Common myeloid progenitor, CD34-positive (primary cell): ENCODE results near the gene RCBTB1.
"Not testable (repeated sequence)": the region's sequence is repeated elsewhere in the genome, so short reads cannot be mapped to it uniquely, and the experiment has no call there.

Source experiments
- CTCF ChIA-PET: fragments of 350-600 bp; sonication (Branson Sonifier 250); formaldehyde crosslinking; loops from one replicate; lab custom pipeline; 2021; ENCODE audit warnings: antibody characterized with exemption; lab: Charles Lee
- POLR2A ChIA-PET: fragments of 350-600 bp; sonication (Branson Sonifier 250); formaldehyde crosslinking; loops from one replicate; lab custom pipeline; 2021; ENCODE audit warnings: antibody characterized with exemption; lab: Charles Lee
- DNase-seq, 3 donors: peaks; one replicate each; pipeline versions ENCODE4 v3.0.0 to v3.0.0-alpha.2; 2013
- H3K27ac ChIP-seq, 2 experiments: 1 replicate in 1 of 2; 2 replicates in 1 of 2; pipeline ENCODE4 v1.7.0; 2013; ENCODE audit warnings: inconsistent platforms in 2 of 2, low read length in 2 of 2, mild to moderate bottlenecking in 2 of 2, low read depth in 1 of 2, moderate library complexity in 1 of 2; ENCODE audit not compliant: severe bottlenecking in 2 of 2, insufficient read depth in 1 of 2, poor library complexity in 1 of 2
- H3K27me3 ChIP-seq, 5 experiments: replicated peaks in 2 of 5; 1 replicate in 3 of 5; 2 replicates in 2 of 5; pipeline versions ENCODE4 v1.6.1 to v1.7.0; 2013; ENCODE audit warnings: low read length in 4 of 5, mild to moderate bottlenecking in 2 of 5, moderate library complexity in 2 of 5, inconsistent platforms in 1 of 5; ENCODE audit not compliant: insufficient read depth in 5 of 5, control insufficient read depth in 4 of 5
- H3K36me3 ChIP-seq, 4 experiments: 1 replicate in 2 of 4; 2 replicates in 2 of 4; pipeline versions ENCODE4 v1.6.1 to v1.7.0; 2013; ENCODE audit warnings: low read length in 3 of 4, control low read depth in 1 of 4, mild to moderate bottlenecking in 1 of 4; ENCODE audit not compliant: control insufficient read depth in 4 of 4, insufficient read depth in 4 of 4
- H3K4me1 ChIP-seq, 4 experiments: 1 replicate in 3 of 4; 2 replicates in 1 of 4; pipeline versions ENCODE4 v1.6.1 to v1.7.1; 2013; ENCODE audit warnings: low read length in 3 of 4, mild to moderate bottlenecking in 3 of 4, control low read depth in 1 of 4, inconsistent platforms in 1 of 4, moderate library complexity in 1 of 4; ENCODE audit not compliant: control insufficient read depth in 4 of 4, insufficient read depth in 4 of 4; ENCODE audit errors: control extremely low read depth in 1 of 4
- H3K4me3 ChIP-seq, 7 experiments: 1 replicate in 4 of 7; 2 replicates in 3 of 7; pipeline versions ENCODE4 v1.5.1 to v1.7.0; 2013; ENCODE audit warnings: mild to moderate bottlenecking in 7 of 7, low read length in 6 of 7, moderate library complexity in 6 of 7, inconsistent platforms in 2 of 7, low read depth in 2 of 7, control low read depth in 1 of 7; ENCODE audit not compliant: insufficient read depth in 4 of 7, control insufficient read depth in 1 of 7; ENCODE audit errors: extremely low read depth in 1 of 7
- H3K9me3 ChIP-seq, 5 experiments: 1 replicate in 4 of 5; 2 replicates in 1 of 5; pipeline versions ENCODE4 v1.6.1 to v1.7.1; 2013; ENCODE audit warnings: low read length in 4 of 5, mild to moderate bottlenecking in 2 of 5, inconsistent platforms in 1 of 5, low read depth in 1 of 5, moderate library complexity in 1 of 5; ENCODE audit not compliant: control insufficient read depth in 4 of 5, insufficient read depth in 2 of 5; ENCODE audit errors: control extremely low read depth in 1 of 5
- WGBS: methylation state at CpG from one replicate; pipeline ENCODE4 v1.1.5; 2013; ENCODE audit not compliant: insufficient coverage; 5-methylcytosine and 5-hydroxymethylcytosine counted together

The RCBTB1 gene

GRCh38 chr13:49604570-49604969 is 19.2 kb upstream of the RCBTB1 start:
- 98% methylated on average over 5 of the region's 5 CpGs for WGBS
- no peaks in the 10 kb centered on the region for H3K36me3 ChIP-seq
- H3K4me3 ChIP-seq: no peak overlapping the region
- ChIA-PET CTCF (interaction anchor here (0.7 to 2.0 kb wide), 4 partner anchors 10 to 109 kb away, joined by 3 to 8 read pairs (median 4); partner anchors contain the start of gene PHF11), POLR2A (no interaction called here)
- peaks cover 5 to 42% (median 21%) of the 10 kb centered on the region in 4 experiments for H3K4me1 ChIP-seq
- no peaks in the 10 kb centered on the region for H3K9me3 ChIP-seq
- no peak for DNase-seq
- H3K27me3 ChIP-seq: no peaks in the 10 kb centered on the region
- no peak overlapping the region for H3K27ac ChIP-seq

- H3K36me3 ChIP-seq, H3K4me3 ChIP-seq, H3K9me3 ChIP-seq, H3K27ac ChIP-seq, POLR2A ChIA-PET, H3K27me3 ChIP-seq, DNase-seq: not testable (repeated sequence)
- CTCF ChIA-PET: interaction anchor here (0.6 to 2.0 kb wide), 6 partner anchors 9 to 109 kb away, joined by 3 to 11 read pairs (median 3); no protein-coding TSS in a partner anchor
- peaks cover 3 to 23% (median 9%) of the 10 kb centered on the region in 4 experiments for H3K4me1 ChIP-seq
- WGBS: 100% methylated on average over 7 of the region's 7 CpGs
Observed at GRCh38 chr13:49602615-49603014, 17.3 kb upstream of the RCBTB1 start.

DNA sequence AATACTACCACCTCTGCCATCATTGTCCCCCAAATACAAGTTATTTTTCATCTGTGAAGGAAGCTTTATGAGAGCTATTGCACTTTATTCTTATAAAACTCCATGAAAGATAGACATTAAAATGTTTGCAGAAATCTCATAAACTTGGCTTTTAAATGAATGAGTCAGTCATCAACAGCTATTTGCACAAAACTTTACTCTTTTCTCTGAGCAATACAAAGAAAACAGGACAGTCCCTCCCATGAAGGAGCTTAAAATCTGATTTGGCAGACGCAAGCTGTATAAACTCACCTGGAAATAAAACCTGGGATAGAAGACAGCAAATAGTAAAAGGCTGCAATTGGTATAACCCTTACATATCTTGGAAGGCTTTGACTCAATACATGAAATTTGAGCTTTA is 16.6 kb upstream of the RCBTB1 start:
- H3K36me3 ChIP-seq: no peaks in the 10 kb centered on the region
- POLR2A ChIA-PET: no interaction called here
- H3K27me3 ChIP-seq: no peaks in the 10 kb centered on the region
- H3K9me3 ChIP-seq: no peaks in the 10 kb centered on the region
- DNase-seq: no peak
- peaks cover 0 to 18% (median 6%) of the 10 kb centered on the region in 4 experiments for H3K4me1 ChIP-seq
- H3K27ac ChIP-seq: no peak overlapping the region
- WGBS: 100% methylated on average over 1 of the region's 1 CpG
- CTCF ChIA-PET: interaction anchor here (0.7 to 2.0 kb wide), 7 partner anchors 9 to 108 kb away, joined by 3 to 11 read pairs (median 3); no protein-coding TSS in a partner anchor
- H3K4me3 ChIP-seq: no peak overlapping the region

GRCh38 chr13:49597043-49597641 is 11.8 kb upstream of the RCBTB1 start:
- peaks cover 0 to 5% (median 0%) of the 10 kb centered on the region in 4 experiments for H3K4me1 ChIP-seq
- ChIA-PET CTCF (interaction anchor here (1.2 to 1.7 kb wide), 5 partner anchors 10 to 48 kb away, joined by 3 to 5 read pairs (median 4); no protein-coding TSS in a partner anchor), POLR2A (interaction anchor here (0.5 to 0.8 kb wide), 2 partner anchors 67 to 69 kb away, joined by 3 read pairs; no protein-coding TSS in a partner anchor)
- H3K36me3 ChIP-seq: no peaks in the 10 kb centered on the region
- H3K9me3 ChIP-seq: no peaks in the 10 kb centered on the region
- H3K27ac ChIP-seq: no peak overlapping the region
- WGBS: 75% methylated on average over 10 of the region's 11 CpGs
- peak; percentile 37 to 81 (median 57) for DNase-seq
- no peak overlapping the region for H3K4me3 ChIP-seq
- no peaks in the 10 kb centered on the region for H3K27me3 ChIP-seq

GRCh38 chr13:49596221-49596620 is 10.9 kb upstream of the RCBTB1 start:
- WGBS: 79% methylated on average over 2 of the region's 2 CpGs
- CTCF ChIA-PET: interaction anchor here (1.3 to 1.7 kb wide), 3 partner anchors 10 to 36 kb away, joined by 4 to 5 read pairs (median 4); no protein-coding TSS in a partner anchor
- peaks cover 0 to 5% (median 0%) of the 10 kb centered on the region in 4 experiments for H3K4me1 ChIP-seq

DNA sequence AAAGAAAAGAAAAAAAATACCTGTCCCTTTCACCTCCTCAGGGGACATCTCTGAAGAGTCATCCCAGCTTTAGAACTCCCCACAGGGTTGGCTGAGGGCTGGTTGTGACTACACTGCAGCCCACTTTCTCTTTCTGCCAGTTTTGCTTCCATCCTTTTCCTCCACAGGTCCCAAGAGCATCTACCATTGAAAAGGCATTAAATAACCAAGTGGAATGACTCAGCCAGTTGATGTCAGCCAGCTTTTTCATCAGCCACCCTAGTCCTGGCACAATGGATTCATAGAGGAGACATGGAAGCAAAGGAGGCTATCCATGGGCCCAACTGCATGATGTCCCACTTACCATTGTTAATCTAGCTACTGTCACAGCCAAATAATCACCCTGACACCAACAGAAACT is 9.2 kb upstream of the RCBTB1 start:
- Histone ChIP-seq H3K4me3 (no peak overlapping the region), H3K36me3 (no peaks in the 10 kb centered on the region), H3K4me1 (peaks cover 0 to 5% (median 0%) of the 10 kb centered on the region in 4 experiments), H3K9me3 (no peaks in the 10 kb centered on the region), H3K27ac (no peak overlapping the region), H3K27me3 (no peaks in the 10 kb centered on the region)
- POLR2A ChIA-PET: no interaction called here
- no peak for DNase-seq
- CTCF ChIA-PET: interaction anchor here (1.1 to 1.2 kb wide), 2 partner anchors 9 to 10 kb away, joined by 3 read pairs; no protein-coding TSS in a partner anchor

More at GRCh38 chr13:49596221-49596620, 10.9 kb upstream of the RCBTB1 start:
- peak in 2 of 3 donors; percentile 9 to 36 for DNase-seq
- no peaks in the 10 kb centered on the region for H3K9me3 ChIP-seq
- H3K36me3 ChIP-seq: no peaks in the 10 kb centered on the region
- POLR2A ChIA-PET: no interaction called here
- H3K4me3 ChIP-seq: no peak overlapping the region
- H3K27ac ChIP-seq: no peak overlapping the region
- H3K27me3 ChIP-seq: no peaks in the 10 kb centered on the region

DNA sequence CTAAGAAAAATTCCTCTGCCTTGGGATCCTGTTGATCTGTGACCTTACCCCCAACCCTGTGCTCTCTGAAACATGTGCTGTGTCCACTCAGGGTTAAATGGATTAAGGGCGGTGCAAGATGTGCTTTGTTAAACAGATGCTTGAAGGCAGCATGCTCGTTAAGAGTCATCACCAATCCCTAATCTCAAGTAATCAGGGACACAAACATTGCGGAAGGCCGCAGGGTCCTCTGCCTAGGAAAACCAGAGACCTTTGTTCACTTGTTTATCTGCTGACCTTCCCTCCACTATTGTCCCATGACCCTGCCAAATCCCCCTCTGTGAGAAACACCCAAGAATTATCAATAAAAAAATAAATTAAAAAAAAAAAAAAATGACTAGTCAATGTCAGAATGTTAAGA is 8.5 kb upstream of the RCBTB1 start:
- H3K9me3 ChIP-seq, H3K27ac ChIP-seq, H3K4me3 ChIP-seq, H3K36me3 ChIP-seq, H3K4me1 ChIP-seq, POLR2A ChIA-PET, DNase-seq, H3K27me3 ChIP-seq: not testable (repeated sequence)
- CTCF ChIA-PET: interaction anchor here (1.2 kb wide), 1 partner anchor 11 kb away, joined by 3 read pairs; no protein-coding TSS in a partner anchor
- no CpG with 5 or more reads among the region's 4 CpGs for WGBS
